Gastrocnemius medialis (tissue), 4 donors: ENCODE measurements around the gene L3MBTL2.

Experiments used
- CTCF ChIP-seq, 5 experiments: fragments of 450-650 bp in 3 of 5; fragments of 200-600 bp in 2 of 5; sonication (generic) in 2 of 5; IDR thresholded peaks in 4 of 5; conservative IDR thresholded peaks in 1 of 5; 1 replicate in 4 of 5; 2 replicates in 1 of 5; pipeline ENCODE4 v1.5.1; 2016 to 2019; ENCODE audit warnings: antibody characterized with exemption in 5 of 5, mild to moderate bottlenecking in 3 of 5, moderate library complexity in 3 of 5
- POLR2A ChIP-seq, 2 donors: fragments of 450-650 bp; IDR thresholded peaks; one replicate each; pipeline ENCODE4 v1.6.1; 2017; ENCODE audit warnings: antibody characterized with exemption in 2 of 2, mild to moderate bottlenecking in 2 of 2, moderate library complexity in 2 of 2

GRCh38 chr22:41216984-41217383 is 11.9 kb downstream of the L3MBTL2 start:
- TF ChIP-seq CTCF (IDR thresholded peaks at IDR 0.05 in 4 of 5, conservative IDR thresholded peaks at IDR 0.05 in 1 of 5) (no peak), POLR2A (IDR thresholded peaks at IDR 0.05) (no peak)
